HCT116 (cell line): Measurements from ENCODE around the gene SRPRA. TPM values are rescaled to one million over a fixed set of nuclear protein-coding genes. Genes with fewer than 3 reads are reported as not detected.
A peak's percentile ranks its signal among the peaks of the same experiment; 100 is the strongest.

ENCODE experiments used
- ATAC-seq: fragments of 200-7000 bp; cut with Tn5 transposase; 2 replicates; pipeline ENCODE4 v1.9.1; 2020; ENCODE audit warnings: mild to moderate bottlenecking, moderate library complexity
- BruUV-seq: library from RNA; stranded (reverse); fragments of 400-500 nt; replicated peaks from 2 replicates; lab custom pipeline; 2021; lab: Mats Ljungman, UMichigan
- CTCF ChIA-PET: fragments of 300-600 bp; sonication (Branson Sonifier 250); formaldehyde crosslinking; loops from one replicate; lab custom pipeline; 2021; ENCODE audit warnings: antibody characterized with exemption; lab: Charles Lee
- POLR2A ChIA-PET: fragments of 300-600, 350-600 bp; sonication (Branson Sonifier 250); formaldehyde crosslinking; loops from one replicate; lab custom pipeline; 2021; ENCODE audit warnings: antibody characterized with exemption; lab: Charles Lee
- RAD21 ChIA-PET, 2 experiments: fragments of 300-600 bp; sonication (Branson Sonifier 250); formaldehyde crosslinking; loops; one replicate each; lab custom pipeline; 2023; ENCODE audit warnings: low total read pairs in 2 of 2; ENCODE audit not compliant: uncharacterized antibody in 2 of 2, unreplicated experiment in 2 of 2, low non-redundant PET in 1 of 2; lab: Charles Lee
- DNase-seq: peaks from one replicate; pipeline ENCODE4 v3.0.0-alpha.2; 2010; ENCODE audit warnings: low read depth, low spot score
- H2AFZ ChIP-seq: fragments of 200-600 bp; shearing (Covaris generic), sonication (generic); 2 replicates; pipeline ENCODE4 v1.6.1; 2017; ENCODE audit warnings: low read depth, mixed run types, mixed read lengths, antibody characterized with exemption, low read length; ENCODE audit not compliant: poor library complexity, severe bottlenecking
- H3K27ac ChIP-seq: 2 replicates; pipeline ENCODE4 v1.5.1; 2012; ENCODE audit warnings: low read depth, low read length
- H3K27me3 ChIP-seq: fragments of 200-600 bp; sonication (generic); 2 replicates; pipeline ENCODE4 v1.6.1; 2016; ENCODE audit warnings: mixed run types, low read length, mixed read lengths; ENCODE audit not compliant: insufficient read depth
- H3K36me3 ChIP-seq, 2 experiments: fragments of 200-500 bp in 1 of 2; fragments of 200-600 bp in 1 of 2; sonication (Bioruptor generic) in 1 of 2; sonication (generic) in 1 of 2; 2 replicates each; pipeline versions ENCODE4 v1.5.1 to v1.6.1; 2014 to 2016; ENCODE audit warnings: low read length in 2 of 2, inconsistent platforms in 1 of 2, mixed read lengths in 1 of 2, mixed run types in 1 of 2; ENCODE audit not compliant: insufficient read depth in 2 of 2, control insufficient read depth in 1 of 2
- H3K4me1 ChIP-seq, 2 experiments: fragments of 200-600 bp in 1 of 2; sonication (generic) in 1 of 2; 2 replicates each; pipeline versions ENCODE4 v1.5.1 to v1.6.1; 2012 to 2017; ENCODE audit warnings: low read length in 2 of 2, inconsistent platforms in 1 of 2, mild to moderate bottlenecking in 1 of 2, mixed read lengths in 1 of 2, mixed run types in 1 of 2, moderate library complexity in 1 of 2; ENCODE audit not compliant: insufficient read depth in 2 of 2, control insufficient read depth in 1 of 2
- H3K4me2 ChIP-seq: fragments of 200-600 bp; sonication (generic); 2 replicates; pipeline ENCODE4 v1.6.1; 2017; ENCODE audit warnings: mixed run types, low read length, mixed read lengths
- H3K4me3 ChIP-seq, 2 experiments: fragments of 200-600 bp in 1 of 2; sonication (generic) in 1 of 2; replicated peaks in 1 of 2; 2 replicates each; pipeline ENCODE4 v1.5.1; 2011 to 2016; ENCODE audit warnings: low read length in 2 of 2, control low read depth in 1 of 2, low read depth in 1 of 2, mild to moderate bottlenecking in 1 of 2, mixed read lengths in 1 of 2, mixed run types in 1 of 2
- H3K79me2 ChIP-seq: fragments of 200-600 bp; sonication (generic); 2 replicates; pipeline ENCODE4 v1.6.1; 2017; ENCODE audit warnings: mild to moderate bottlenecking, mixed run types, low read length, moderate library complexity, mixed read lengths; ENCODE audit not compliant: insufficient read depth
- H3K9ac ChIP-seq: fragments of 200-600 bp; sonication (generic); 2 replicates; pipeline ENCODE4 v1.6.1; 2016; ENCODE audit warnings: low read length, mixed read lengths
- H3K9me2 ChIP-seq: fragments of 200-600 bp; sonication (generic), shearing (Covaris generic); 2 replicates; pipeline ENCODE4 v1.6.1; 2017; ENCODE audit warnings: mixed run types, mild to moderate bottlenecking, moderate library complexity; ENCODE audit not compliant: insufficient read depth
- H3K9me3 ChIP-seq, 2 experiments: fragments of 200-500 bp in 1 of 2; fragments of 200-600 bp in 1 of 2; sonication (Bioruptor generic) in 1 of 2; sonication (generic) in 1 of 2; 2 replicates each; pipeline ENCODE4 v1.6.1; 2014 to 2017; ENCODE audit warnings: low read length in 2 of 2, mixed read lengths in 2 of 2, inconsistent platforms in 1 of 2, low read depth in 1 of 2, mild to moderate bottlenecking in 1 of 2, mixed run types in 1 of 2, moderate library complexity in 1 of 2; ENCODE audit not compliant: control insufficient read depth in 1 of 2, insufficient read depth in 1 of 2
- H4K20me1 ChIP-seq: fragments of 200-600 bp; sonication (generic), shearing (Covaris generic); 2 replicates; pipeline ENCODE4 v1.6.1; 2017; ENCODE audit warnings: mixed run types, mild to moderate bottlenecking, moderate library complexity; ENCODE audit not compliant: insufficient read depth
- CBX3 ChIP-seq: IDR thresholded peaks from 2 replicates; pipeline ENCODE4 v1.6.1; 2012; ENCODE audit warnings: low read depth
- EZH2 ChIP-seq: fragments of 200-600 bp; sonication (generic); IDR thresholded peaks from 2 replicates; pipeline ENCODE4 v1.6.1; 2017; ENCODE audit warnings: antibody characterized with exemption, mixed run types
- JUND ChIP-seq: IDR thresholded peaks from 2 replicates; pipeline ENCODE4 v1.6.1; 2012
- POLR2AphosphoS5 ChIP-seq: IDR thresholded peaks from 2 replicates; pipeline ENCODE4 v1.6.1; 2011; ENCODE audit warnings: mild to moderate bottlenecking, low read depth, low read length, moderate library complexity
- TCF7L2 ChIP-seq: IDR thresholded peaks from 2 replicates; pipeline ENCODE4 v1.7.0; 2011; ENCODE audit warnings: borderline replicate concordance, inconsistent platforms; ENCODE audit not compliant: insufficient read depth, insufficient read length; ENCODE audit errors: extremely low read depth
- YY1 ChIP-seq: IDR thresholded peaks from 2 replicates; pipeline ENCODE4 v1.6.1; 2011; ENCODE audit warnings: low read length, low read depth, moderate library complexity, mild to moderate bottlenecking; ENCODE audit not compliant: insufficient replicate concordance; ENCODE audit errors: extremely low read depth
- intact Hi-C: fragments of 100-400 bp; cut with micrococcal nuclease; formaldehyde crosslinking; loops from 2 replicates; pipeline ENCODE4 v1.10.0; 2022
- total RNA-seq: library from RNA; stranded (reverse); gene quantifications from one replicate; pipeline ENCODE4 v1.2.1, GENCODE V29; 2021; ENCODE audit not compliant: unreplicated experiment
- TF ChIP-seq, protein P1 (sequence below): IDR thresholded peaks from 2 replicates; pipeline ENCODE4 v1.6.1; 2012; ENCODE audit warnings: low read depth

Gene SRPRA
- total RNA-seq, 1 experiment from 2014 or later = 74.5 TPM

DNA sequence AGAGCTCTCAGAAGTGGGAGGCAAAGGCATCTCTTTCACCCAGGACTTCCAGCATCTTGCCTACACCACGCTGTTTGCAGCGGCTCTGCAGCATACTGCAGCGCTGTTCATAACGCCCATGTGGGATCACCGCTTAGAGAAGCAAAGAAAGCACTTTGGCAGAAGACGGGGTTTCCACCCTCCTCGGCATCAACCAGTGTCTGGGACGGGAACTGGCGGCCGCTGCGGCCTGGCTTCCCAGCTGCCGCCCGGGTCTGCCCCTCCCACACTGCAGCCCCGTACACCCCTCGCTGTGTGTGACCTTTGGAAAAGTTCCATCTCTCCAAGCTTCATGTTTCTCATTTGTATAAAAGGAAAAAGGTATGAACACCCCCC is 13.7 kb upstream of the SRPRA start:
- Histone ChIP-seq H2AFZ (no peak overlapping the region), H3K4me3 (peak overlapping the region; percentile 71 to 80), H3K27ac (peak overlapping the region; percentile 71), H3K9me3 (no peaks in the 10 kb centered on the region), H3K4me2 (peak overlapping the region; percentile 79), H3K4me1 (peaks cover 11 to 26% of the 10 kb centered on the region in 2 experiments; a peak in 3 of 4 replicates), H3K79me2 (peaks cover 11% of the 10 kb centered on the region; the same call in 1 of the 2 replicates), H3K9me2 (no peaks in the 10 kb centered on the region), H3K9ac (peak overlapping the region; percentile 78), H4K20me1 (no peaks in the 10 kb centered on the region), H3K27me3 (no peaks in the 10 kb centered on the region), H3K36me3 (0 out of 4 replicates have a peak, but pooled peaks cover 0 to 6% of the 10 kb centered on the region in 2 experiments)
- intact Hi-C loops = no loop called here
- ChIA-PET CTCF (no interaction called here), POLR2A (no interaction called here), RAD21 (no interaction called here)
- peak; percentile 33 for ATAC-seq
- DNase-seq = no peak
- TF ChIP-seq POLR2AphosphoS5 (no peak), CBX3 (no peak), JUND (no peak)
- BruUV-seq = TSS peak; percentile 62

DNA sequence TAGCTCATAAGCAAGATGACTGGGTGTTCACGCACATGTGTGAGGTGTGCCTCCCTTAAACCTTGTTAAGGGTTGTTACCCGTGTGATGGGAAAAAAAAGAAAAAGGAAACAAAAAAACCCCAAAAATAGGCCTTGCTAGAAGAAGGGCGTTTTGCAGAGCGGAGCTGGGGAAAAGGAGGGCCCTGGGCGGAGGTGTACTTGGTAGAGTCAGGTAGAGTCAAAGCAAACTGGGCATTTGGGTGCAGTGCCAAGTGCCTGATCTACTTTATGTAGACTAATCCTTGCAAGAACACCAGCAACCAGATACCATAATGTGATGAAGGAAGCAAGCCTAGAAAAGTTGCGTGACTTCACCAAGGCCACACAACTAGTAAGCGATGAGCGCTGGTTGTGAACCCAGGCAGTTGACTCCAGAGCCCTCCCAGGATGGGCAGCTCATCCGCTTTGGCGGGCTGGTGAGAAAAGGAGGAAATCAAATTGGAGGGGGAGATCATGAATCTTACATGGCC is 13.0 kb upstream of the SRPRA start:
- H3K9ac ChIP-seq = no peak overlapping the region
- RAD21 ChIA-PET = no interaction called here
- intact Hi-C loops = no loop called here
- H3K9me2 ChIP-seq = no peaks in the 10 kb centered on the region
- H3K9me3 ChIP-seq = no peaks in the 10 kb centered on the region
- H3K27ac ChIP-seq = no peak overlapping the region
- no peaks in the 10 kb centered on the region for H3K27me3 ChIP-seq
- H3K4me3 ChIP-seq = no peak overlapping the region
- ATAC-seq (no peak), DNase-seq (no peak)
- POLR2A ChIA-PET = interaction anchor here (1.3 kb wide), 1 partner anchor 12 kb away, joined by 4 read pairs; the partner anchor contains the start of genes FOXRED1 and SRPRA
- CTCF ChIA-PET = no interaction called here
- no peaks in the 10 kb centered on the region for H4K20me1 ChIP-seq
- peaks cover 0 to 7% of the 10 kb centered on the region in 2 experiments; a peak in 1 of 4 replicates for H3K36me3 ChIP-seq
- H3K4me1 ChIP-seq = peaks cover 11 to 26% of the 10 kb centered on the region in 2 experiments; a peak in 3 of 4 replicates
- peaks cover 11% of the 10 kb centered on the region; the same call in 1 of the 2 replicates for H3K79me2 ChIP-seq
- TF ChIP-seq EZH2 (no peak), JUND (no peak), YY1 (no peak), TCF7L2 (no peak)
- TF ChIP-seq, protein P1, sequence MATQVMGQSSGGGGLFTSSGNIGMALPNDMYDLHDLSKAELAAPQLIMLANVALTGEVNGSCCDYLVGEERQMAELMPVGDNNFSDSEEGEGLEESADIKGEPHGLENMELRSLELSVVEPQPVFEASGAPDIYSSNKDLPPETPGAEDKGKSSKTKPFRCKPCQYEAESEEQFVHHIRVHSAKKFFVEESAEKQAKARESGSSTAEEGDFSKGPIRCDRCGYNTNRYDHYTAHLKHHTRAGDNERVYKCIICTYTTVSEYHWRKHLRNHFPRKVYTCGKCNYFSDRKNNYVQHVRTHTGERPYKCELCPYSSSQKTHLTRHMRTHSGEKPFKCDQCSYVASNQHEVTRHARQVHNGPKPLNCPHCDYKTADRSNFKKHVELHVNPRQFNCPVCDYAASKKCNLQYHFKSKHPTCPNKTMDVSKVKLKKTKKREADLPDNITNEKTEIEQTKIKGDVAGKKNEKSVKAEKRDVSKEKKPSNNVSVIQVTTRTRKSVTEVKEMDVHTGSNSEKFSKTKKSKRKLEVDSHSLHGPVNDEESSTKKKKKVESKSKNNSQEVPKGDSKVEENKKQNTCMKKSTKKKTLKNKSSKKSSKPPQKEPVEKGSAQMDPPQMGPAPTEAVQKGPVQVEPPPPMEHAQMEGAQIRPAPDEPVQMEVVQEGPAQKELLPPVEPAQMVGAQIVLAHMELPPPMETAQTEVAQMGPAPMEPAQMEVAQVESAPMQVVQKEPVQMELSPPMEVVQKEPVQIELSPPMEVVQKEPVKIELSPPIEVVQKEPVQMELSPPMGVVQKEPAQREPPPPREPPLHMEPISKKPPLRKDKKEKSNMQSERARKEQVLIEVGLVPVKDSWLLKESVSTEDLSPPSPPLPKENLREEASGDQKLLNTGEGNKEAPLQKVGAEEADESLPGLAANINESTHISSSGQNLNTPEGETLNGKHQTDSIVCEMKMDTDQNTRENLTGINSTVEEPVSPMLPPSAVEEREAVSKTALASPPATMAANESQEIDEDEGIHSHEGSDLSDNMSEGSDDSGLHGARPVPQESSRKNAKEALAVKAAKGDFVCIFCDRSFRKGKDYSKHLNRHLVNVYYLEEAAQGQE = no peak
- peak overlapping the region; percentile 79; the same call in 1 of the 2 replicates for H3K4me2 ChIP-seq
- H2AFZ ChIP-seq = no peak overlapping the region
- no TSS peak for BruUV-seq
